DOHH2 (cell line): Measurements from ENCODE around the gene RGR.

ENCODE experiments used
- H3F3A ChIP-seq: fragments of 200-600 bp; sonication (generic), shearing (Covaris generic); 2 replicates; pipeline ENCODE4 v1.6.0; 2016; ENCODE audit warnings: antibody characterized with exemption, mild to moderate bottlenecking; ENCODE audit not compliant: control insufficient read depth, insufficient read depth
- H3K27ac ChIP-seq: fragments of 200-600 bp; sonication (generic); 2 replicates; pipeline ENCODE4 v1.5.1; 2014; ENCODE audit warnings: low read depth, mild to moderate bottlenecking, low read length, moderate library complexity
- H3K27me3 ChIP-seq: fragments of 200-600 bp; sonication (generic); 2 replicates; pipeline ENCODE4 v1.6.1; 2014; ENCODE audit warnings: mild to moderate bottlenecking, low read length, mixed read lengths; ENCODE audit not compliant: control insufficient read depth
- H3K36me3 ChIP-seq: fragments of 200-600 bp; sonication (generic); 2 replicates; pipeline ENCODE4 v1.6.1; 2014; ENCODE audit warnings: mild to moderate bottlenecking, low read length, moderate library complexity, mixed read lengths; ENCODE audit not compliant: control insufficient read depth
- H3K4me1 ChIP-seq: fragments of 200-600 bp; sonication (generic); 2 replicates; pipeline ENCODE4 v1.6.1; 2014; ENCODE audit warnings: mild to moderate bottlenecking, low read length, mixed read lengths; ENCODE audit not compliant: control insufficient read depth
- H3K4me2 ChIP-seq: fragments of 200-600 bp; sonication (generic); 2 replicates; pipeline ENCODE4 v1.6.0; 2014; ENCODE audit warnings: mild to moderate bottlenecking, low read length, moderate library complexity
- H3K4me3 ChIP-seq: fragments of 200-600 bp; sonication (generic); 2 replicates; pipeline ENCODE4 v1.5.1; 2014; ENCODE audit warnings: mild to moderate bottlenecking, low read length, mixed read lengths
- H3K79me2 ChIP-seq: fragments of 200-600 bp; sonication (generic); 2 replicates; pipeline ENCODE4 v1.6.1; 2014; ENCODE audit warnings: mild to moderate bottlenecking, low read length, mixed read lengths; ENCODE audit not compliant: control insufficient read depth
- H3K9me2 ChIP-seq: fragments of 200-600 bp; sonication (generic); replicated peaks from 2 replicates; pipeline ENCODE4 v1.6.1; 2014; ENCODE audit warnings: mild to moderate bottlenecking, low read length, mixed read lengths; ENCODE audit not compliant: control insufficient read depth
- H3K9me3 ChIP-seq: fragments of 200-600 bp; sonication (generic); 2 replicates; pipeline ENCODE4 v1.6.1; 2014; ENCODE audit warnings: antibody characterized with exemption, low read length, mixed read lengths; ENCODE audit not compliant: control insufficient read depth, insufficient read depth
- H4K20me1 ChIP-seq: fragments of 200-600 bp; sonication (generic); 2 replicates; pipeline ENCODE4 v1.6.0; 2014; ENCODE audit warnings: low read depth, mild to moderate bottlenecking, antibody characterized with exemption, low read length, moderate library complexity; ENCODE audit not compliant: control insufficient read depth, insufficient read depth
- CTCF ChIP-seq: fragments of 200-600 bp; sonication (generic); IDR thresholded peaks from one replicate; pipeline ENCODE4 v1.5.1; 2014; ENCODE audit warnings: antibody characterized with exemption, mild to moderate bottlenecking, low read depth, low read length; ENCODE audit not compliant: poor library complexity, severe bottlenecking
- EZH2phosphoT487 ChIP-seq: fragments of 200-600 bp; sonication (generic); IDR thresholded peaks from 2 replicates; pipeline ENCODE4 v1.6.1; 2017; ENCODE audit warnings: borderline replicate concordance, mild to moderate bottlenecking, antibody characterized with exemption, low read length, moderate library complexity, mixed read lengths

The RGR gene

GRCh38 chr10:84237199-84238051, 7.4 kb upstream of the RGR start:
- no peaks in the 10 kb centered on the region for H3K36me3 ChIP-seq
- H3K9me3 ChIP-seq = no peaks in the 10 kb centered on the region
- peak; percentile 36 for TF ChIP-seq CTCF
- TF ChIP-seq EZH2phosphoT487 = no peak
- no peaks in the 10 kb centered on the region for H3K4me1 ChIP-seq
- no peaks in the 10 kb centered on the region for H3F3A ChIP-seq
- H3K4me3 ChIP-seq = no peak overlapping the region
- H3K4me2 ChIP-seq = no peak overlapping the region
- H4K20me1 ChIP-seq = no peaks in the 10 kb centered on the region
- no peaks in the 10 kb centered on the region for H3K9me2 ChIP-seq
- H3K79me2 ChIP-seq = no peaks in the 10 kb centered on the region
- no peak overlapping the region for H3K27ac ChIP-seq
- H3K27me3 ChIP-seq = no peaks in the 10 kb centered on the region

DNA sequence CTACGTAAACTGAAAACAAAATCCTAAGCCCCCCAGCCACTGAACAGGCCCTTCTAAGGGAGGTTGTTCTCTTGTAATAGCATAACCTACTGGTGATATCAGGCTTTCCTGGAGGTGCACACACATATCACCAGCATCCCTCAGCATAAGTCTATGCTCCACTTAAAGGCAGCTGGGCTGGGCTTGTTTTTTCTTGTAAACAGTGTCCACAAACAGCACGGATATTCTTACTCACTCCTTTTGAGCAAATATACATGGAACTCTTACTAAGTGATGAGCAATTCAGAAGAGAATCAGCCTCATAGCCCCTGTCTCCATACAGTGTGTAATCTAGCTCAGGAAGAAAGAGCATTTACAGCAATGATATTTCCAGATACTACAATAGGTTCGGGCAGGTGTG, 5.9 kb upstream of the RGR start:
- Histone ChIP-seq H3K4me1 (no peaks in the 10 kb centered on the region), H3K4me3 (no peak overlapping the region), H3K9me2 (no peaks in the 10 kb centered on the region), H3K36me3 (no peaks in the 10 kb centered on the region), H3K9me3 (no peaks in the 10 kb centered on the region), H3K79me2 (no peaks in the 10 kb centered on the region), H4K20me1 (no peaks in the 10 kb centered on the region), H3K27ac (no peak overlapping the region), H3K4me2 (no peak overlapping the region), H3K27me3 (no peaks in the 10 kb centered on the region), H3F3A (no peaks in the 10 kb centered on the region)
- no peak for TF ChIP-seq EZH2phosphoT487
- no peak for TF ChIP-seq CTCF

GRCh38 chr10:84241185-84241790, 3.6 kb upstream of the RGR start, which contains the start of gene LRIT1:
Gene LRIT1 (minus strand): TSS chr10:84241546. CDS start chr10:84241439, 107 bp downstream.
- Histone ChIP-seq H3K36me3 (no peaks in the 10 kb centered on the region), H3K4me1 (no peaks in the 10 kb centered on the region), H4K20me1 (no peaks in the 10 kb centered on the region), H3K79me2 (no peaks in the 10 kb centered on the region), H3K27ac (no peak within 1 kb of the TSS), H3K9me2 (no peaks in the 10 kb centered on the region), H3K4me3 (no peak within 1 kb of the TSS), H3K27me3 (no peaks in the 10 kb centered on the region), H3F3A (no peaks in the 10 kb centered on the region), H3K9me3 (no peaks in the 10 kb centered on the region), H3K4me2 (no peak within 1 kb of the TSS)
- no peak for TF ChIP-seq EZH2phosphoT487
- TF ChIP-seq CTCF = no peak
